Thyroid gland (tissue), 4 donors: ENCODE data around the gene KCNH5. TPM values are rescaled to one million over a fixed set of nuclear protein-coding genes. Genes with fewer than 3 reads are reported as not detected.

Source experiments
- DNase-seq, 2 donors: peaks; one replicate each; pipeline ENCODE4 v3.0.0-alpha.2; 2019
- H3K27ac ChIP-seq, 3 donors: fragments of 200-600 bp; sonication (generic); 1 replicate in 2 of 3; 2 replicates in 1 of 3; pipeline ENCODE4 v1.5.1; 2016 to 2019; ENCODE audit warnings: mild to moderate bottlenecking in 1 of 3, moderate library complexity in 1 of 3
- H3K27me3 ChIP-seq: fragments of 200-600 bp; sonication (generic); one replicate; pipeline ENCODE4 v1.5.1; 2019
- H3K36me3 ChIP-seq, 2 donors: fragments of 200-600 bp; sonication (generic); one replicate each; pipeline ENCODE4 v1.5.1; 2016 to 2019
- H3K4me1 ChIP-seq, 2 donors: fragments of 200-600 bp; sonication (generic); one replicate each; pipeline ENCODE4 v1.5.1; 2017 to 2019
- H3K4me3 ChIP-seq, 3 donors: fragments of 200-600 bp; sonication (generic); replicated peaks in 1 of 3; 1 replicate in 2 of 3; 2 replicates in 1 of 3; pipeline ENCODE4 v1.5.1; 2016; ENCODE audit warnings: mild to moderate bottlenecking in 1 of 3
- H3K9me3 ChIP-seq: fragments of 200-600 bp; sonication (generic); one replicate; pipeline ENCODE4 v1.5.1; 2017
- POLR2A ChIP-seq, 2 donors: fragments of 450-650 bp; IDR thresholded peaks; one replicate each; pipeline ENCODE4 v1.6.1; 2017; ENCODE audit warnings: antibody characterized with exemption in 2 of 2, mild to moderate bottlenecking in 2 of 2, moderate library complexity in 1 of 2
- WGBS, 2 donors: methylation state at CpG; one replicate each; pipeline ENCODE4 v1.1.5; 2017; 5-methylcytosine and 5-hydroxymethylcytosine counted together
- intact Hi-C: fragments of 100-400 bp; cut with DNase I; formaldehyde crosslinking; loops from one replicate; pipeline ENCODE4 v1.15.1; 2023
- total RNA-seq, 4 donors: library from RNA; depleted of rRNA; stranded (reverse); fragments of >200 nt; gene quantifications; one replicate each; pipeline ENCODE4 v1.2.3, GENCODE V29; 2016
- TF ChIP-seq, protein P1 (sequence below), 6 experiments: fragments of 200-600 bp in 3 of 6; fragments of 450-650 bp in 3 of 6; sonication (generic) in 3 of 6; IDR thresholded peaks; one replicate each; pipeline ENCODE4 v1.5.1; 2016 to 2019; ENCODE audit warnings: antibody characterized with exemption in 6 of 6, mild to moderate bottlenecking in 2 of 6, inconsistent platforms in 1 of 6, moderate library complexity in 1 of 6

The KCNH5 gene
- total RNA-seq, 4 donors from 2014 or later = not detected

DNA sequence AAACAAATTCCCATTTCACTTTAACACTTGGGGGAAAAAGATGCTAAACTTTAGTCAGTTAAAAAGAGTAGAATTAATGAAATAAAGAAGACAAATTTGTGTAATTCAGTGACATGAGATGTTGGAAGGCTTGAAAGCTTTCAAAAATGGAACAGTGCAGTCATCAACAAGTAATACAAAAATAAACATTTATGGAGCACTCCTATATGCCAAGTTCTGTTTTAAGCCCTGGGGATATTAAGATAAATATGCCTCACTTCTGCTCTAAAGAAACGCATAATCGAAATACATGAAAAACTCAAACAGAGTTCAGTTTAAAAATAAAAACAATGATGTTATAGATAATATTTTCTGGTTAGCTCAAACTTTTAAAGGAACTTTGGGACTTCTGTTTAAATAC, 93.0 kb downstream of the KCNH5 start:
- WGBS, 2 donors = 76 to 82% methylated on average over 2 of the region's 2 CpGs
- Histone ChIP-seq H3K27ac (no peak overlapping the region), H3K4me3 (no peak overlapping the region), H3K4me1 (no peaks in the 10 kb centered on the region), H3K9me3 (no peaks in the 10 kb centered on the region), H3K27me3 (no peaks in the 10 kb centered on the region), H3K36me3 (no peaks in the 10 kb centered on the region)
- intact Hi-C loops = no loop called here
- TF ChIP-seq, protein P1, sequence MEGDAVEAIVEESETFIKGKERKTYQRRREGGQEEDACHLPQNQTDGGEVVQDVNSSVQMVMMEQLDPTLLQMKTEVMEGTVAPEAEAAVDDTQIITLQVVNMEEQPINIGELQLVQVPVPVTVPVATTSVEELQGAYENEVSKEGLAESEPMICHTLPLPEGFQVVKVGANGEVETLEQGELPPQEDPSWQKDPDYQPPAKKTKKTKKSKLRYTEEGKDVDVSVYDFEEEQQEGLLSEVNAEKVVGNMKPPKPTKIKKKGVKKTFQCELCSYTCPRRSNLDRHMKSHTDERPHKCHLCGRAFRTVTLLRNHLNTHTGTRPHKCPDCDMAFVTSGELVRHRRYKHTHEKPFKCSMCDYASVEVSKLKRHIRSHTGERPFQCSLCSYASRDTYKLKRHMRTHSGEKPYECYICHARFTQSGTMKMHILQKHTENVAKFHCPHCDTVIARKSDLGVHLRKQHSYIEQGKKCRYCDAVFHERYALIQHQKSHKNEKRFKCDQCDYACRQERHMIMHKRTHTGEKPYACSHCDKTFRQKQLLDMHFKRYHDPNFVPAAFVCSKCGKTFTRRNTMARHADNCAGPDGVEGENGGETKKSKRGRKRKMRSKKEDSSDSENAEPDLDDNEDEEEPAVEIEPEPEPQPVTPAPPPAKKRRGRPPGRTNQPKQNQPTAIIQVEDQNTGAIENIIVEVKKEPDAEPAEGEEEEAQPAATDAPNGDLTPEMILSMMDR (IDR thresholded peaks at IDR 0.05) = no peak
- no peak for TF ChIP-seq POLR2A (IDR thresholded peaks at IDR 0.05)
- DNase-seq = no peak

DNA sequence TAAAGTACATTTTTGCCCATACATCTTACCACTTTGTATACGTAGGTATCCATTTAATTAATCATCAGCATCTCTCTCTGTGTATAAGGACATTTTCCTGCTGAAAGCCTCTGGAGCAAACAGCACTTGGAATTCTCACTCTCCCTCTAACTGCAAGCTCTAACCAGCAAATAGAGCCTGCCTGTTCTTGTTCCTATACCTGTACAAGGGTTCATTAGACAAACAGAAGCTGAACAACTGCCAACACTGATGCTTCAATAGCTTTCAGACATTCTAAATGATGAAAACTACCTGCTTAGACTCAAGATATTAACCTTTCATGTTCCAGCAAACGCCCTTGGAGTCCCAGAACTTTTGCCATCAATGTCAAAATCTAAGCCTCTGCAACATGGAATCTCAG, 98.0 kb downstream of the KCNH5 start:
- Histone ChIP-seq H3K27me3 (no peaks in the 10 kb centered on the region), H3K4me1 (no peaks in the 10 kb centered on the region), H3K36me3 (no peaks in the 10 kb centered on the region), H3K27ac (no peak overlapping the region), H3K9me3 (no peaks in the 10 kb centered on the region), H3K4me3 (no peak overlapping the region)
- no peak for TF ChIP-seq POLR2A (IDR thresholded peaks at IDR 0.05)
- TF ChIP-seq, protein P1 (IDR thresholded peaks at IDR 0.05) = no peak
- intact Hi-C loops = no loop called here
- DNase-seq = no peak
- 37 to 40% methylated on average over 2 of the region's 2 CpGs for WGBS, 2 donors

DNA sequence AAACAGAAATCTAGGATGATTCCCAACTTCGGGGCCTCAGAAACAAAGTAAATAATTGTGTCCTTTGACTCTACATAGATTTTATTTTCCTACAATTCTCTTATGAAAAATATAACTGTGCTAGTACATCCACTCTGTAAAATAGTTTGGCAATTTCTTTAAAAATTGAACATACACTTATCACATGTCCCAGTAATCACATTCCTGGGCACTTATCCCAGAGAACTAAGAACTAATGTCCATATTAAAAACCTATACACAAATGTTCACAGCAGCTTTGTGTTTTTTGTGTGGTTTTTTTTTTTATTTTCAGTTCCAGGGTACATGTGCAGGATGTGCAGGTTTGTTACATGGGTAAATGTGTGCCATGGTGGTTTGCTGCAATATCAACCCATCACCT, 99.0 kb downstream of the KCNH5 start:
- Histone ChIP-seq H3K9me3 (no peaks in the 10 kb centered on the region), H3K27ac (no peak overlapping the region), H3K27me3 (no peaks in the 10 kb centered on the region), H3K36me3 (no peaks in the 10 kb centered on the region), H3K4me1 (no peaks in the 10 kb centered on the region), H3K4me3 (no peak overlapping the region)
- DNase-seq = no peak
- TF ChIP-seq, protein P1 (IDR thresholded peaks at IDR 0.05) = no peak
- TF ChIP-seq POLR2A (IDR thresholded peaks at IDR 0.05) = no peak
- 78 to 82% methylated on average over 1 of the region's 1 CpG for WGBS, 2 donors
- intact Hi-C loops = no loop called here

DNA sequence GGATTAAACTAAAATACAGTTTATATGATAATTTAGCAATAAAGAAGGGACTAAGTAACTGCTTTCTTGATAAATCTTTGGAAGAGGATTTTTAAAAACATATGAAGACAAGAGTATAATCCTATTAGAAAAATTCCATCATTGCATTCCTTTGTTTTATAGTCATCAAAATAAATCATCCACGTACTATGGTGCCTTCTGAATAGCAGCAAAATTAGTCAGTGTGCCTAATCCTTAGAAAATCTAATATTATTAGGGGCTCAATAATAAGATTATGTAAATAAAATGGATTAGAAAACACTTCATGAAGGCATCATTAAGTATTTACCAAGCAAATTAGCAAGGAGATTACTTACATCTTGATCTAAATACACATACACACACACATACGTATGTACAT, 102.1 kb downstream of the KCNH5 start:
- Histone ChIP-seq H3K36me3 (no peaks in the 10 kb centered on the region), H3K4me3 (no peak overlapping the region), H3K27ac (no peak overlapping the region), H3K9me3 (no peaks in the 10 kb centered on the region), H3K4me1 (no peaks in the 10 kb centered on the region), H3K27me3 (no peaks in the 10 kb centered on the region)
- 76 to 83% methylated on average over 2 of the region's 2 CpGs for WGBS, 2 donors
- TF ChIP-seq, protein P1 (IDR thresholded peaks at IDR 0.05) = no peak
- no peak for DNase-seq
- intact Hi-C loops = no loop called here

DNA sequence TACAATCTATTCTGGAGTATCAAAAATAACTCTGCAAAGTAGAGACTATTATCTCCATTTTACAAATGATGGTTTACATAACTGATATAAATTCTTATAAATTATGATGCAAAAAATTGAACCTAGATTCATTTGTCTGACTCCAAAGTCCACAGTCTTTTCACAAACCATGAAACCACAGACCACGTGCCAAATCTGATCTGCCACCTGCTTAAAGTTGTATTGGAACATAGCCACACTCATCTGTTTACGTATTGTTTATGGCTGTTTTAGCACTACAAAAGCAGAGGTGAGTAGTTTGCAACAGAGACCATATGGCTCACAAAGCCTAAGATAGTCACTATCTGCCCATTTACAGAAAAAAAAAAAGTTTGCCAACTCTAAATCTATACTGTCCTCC, 105.3 kb downstream of the KCNH5 start:
- H3K36me3 ChIP-seq = no peaks in the 10 kb centered on the region
- no peaks in the 10 kb centered on the region for H3K27me3 ChIP-seq
- H3K4me3 ChIP-seq = no peak overlapping the region
- H3K9me3 ChIP-seq = no peaks in the 10 kb centered on the region
- no peaks in the 10 kb centered on the region for H3K4me1 ChIP-seq
- intact Hi-C loops = no loop called here
- no peak for TF ChIP-seq POLR2A (IDR thresholded peaks at IDR 0.05)
- TF ChIP-seq, protein P1 (IDR thresholded peaks at IDR 0.05) = no peak
- DNase-seq = no peak
- WGBS, 2 donors = 43 to 69% methylated on average over 2 of the region's 2 CpGs
- no peak overlapping the region for H3K27ac ChIP-seq
